PC-3 (cell line): ENCODE measurements around the gene CRELD2. TPM values are rescaled to one million over a fixed set of nuclear protein-coding genes. Genes with fewer than 3 reads are reported as not detected.
A peak's percentile ranks its signal among the peaks of the same experiment; 100 is the strongest.
"Not testable (repeated sequence)": the region's sequence is repeated elsewhere in the genome, so short reads cannot be mapped to it uniquely, and the experiment has no call there.

Experiments used
- ATAC-seq: fragments of 200-7000 bp; cut with Tn5 transposase; 2 replicates; pipeline ENCODE4 v1.9.1; 2020; ENCODE audit warnings: mild to moderate bottlenecking, moderate library complexity
- BruUV-seq: library from RNA; stranded (reverse); fragments of 400-500 nt; replicated peaks from 2 replicates; lab custom pipeline; 2021; lab: Mats Ljungman, UMichigan
- CTCF ChIA-PET: fragments of 300-600 bp; sonication (Branson Sonifier 250); formaldehyde crosslinking; loops from one replicate; lab custom pipeline; 2022; ENCODE audit warnings: antibody characterized with exemption; lab: Charles Lee
- POLR2A ChIA-PET: fragments of 300-600 bp; sonication (Branson Sonifier 250); formaldehyde crosslinking; loops from one replicate; lab custom pipeline; 2022; ENCODE audit warnings: antibody characterized with exemption; ENCODE audit not compliant: unreplicated experiment; lab: Charles Lee
- DNase-seq: peaks from one replicate; pipeline ENCODE4 v3.0.0-alpha.2; 2015
- H2AFZ ChIP-seq: fragments of 300-600 bp; sonication (generic); 2 replicates; pipeline ENCODE4 v1.6.0; 2016; ENCODE audit warnings: antibody characterized with exemption, low read length
- H3F3A ChIP-seq: fragments of 300-600 bp; sonication (generic); one replicate; pipeline ENCODE4 v1.6.0; 2017; ENCODE audit warnings: antibody characterized with exemption, low read length, control low read depth, mild to moderate bottlenecking; ENCODE audit not compliant: unreplicated experiment
- H3K27ac ChIP-seq: fragments of 300-600 bp; sonication (generic); 2 replicates; pipeline ENCODE4 v1.5.1; 2016; ENCODE audit warnings: mild to moderate bottlenecking, low read length
- H3K27me3 ChIP-seq: fragments of 300-600 bp; sonication (generic); 2 replicates; pipeline ENCODE4 v1.6.1; 2016; ENCODE audit warnings: low read length, mixed read lengths
- H3K36me3 ChIP-seq: fragments of 300-600 bp; sonication (generic); 2 replicates; pipeline ENCODE4 v1.6.1; 2016; ENCODE audit warnings: low read depth, mixed run types, low read length, mixed read lengths
- H3K4me1 ChIP-seq: fragments of 300-600 bp; sonication (generic); 2 replicates; pipeline ENCODE4 v1.5.1; 2016; ENCODE audit warnings: low read length; ENCODE audit not compliant: insufficient read depth
- H3K4me2 ChIP-seq: fragments of 300-600 bp; sonication (generic); 2 replicates; pipeline ENCODE4 v1.6.0; 2016; ENCODE audit warnings: low read length
- H3K4me3 ChIP-seq: fragments of 300-600 bp; sonication (generic); 2 replicates; pipeline ENCODE4 v1.5.1; 2016; ENCODE audit warnings: mild to moderate bottlenecking, low read length, mixed read lengths
- H3K79me2 ChIP-seq: fragments of 300-600 bp; sonication (generic); 2 replicates; pipeline ENCODE4 v1.6.1; 2017; ENCODE audit warnings: low read length, mixed read lengths
- H3K9ac ChIP-seq: fragments of 300-600 bp; sonication (generic); 2 replicates; pipeline ENCODE4 v1.6.0; 2016; ENCODE audit warnings: mild to moderate bottlenecking, low read length
- H3K9me2 ChIP-seq: fragments of 300-600 bp; sonication (generic); replicated peaks from 2 replicates; pipeline ENCODE4 v1.6.1; 2016; ENCODE audit warnings: mixed run types, low read length, mixed read lengths
- H3K9me3 ChIP-seq: fragments of 300-600 bp; sonication (generic); 2 replicates; pipeline ENCODE4 v1.6.1; 2016; ENCODE audit warnings: low read length, mixed read lengths
- H4K20me1 ChIP-seq: fragments of 300-600 bp; sonication (generic); 2 replicates; pipeline ENCODE4 v1.6.1; 2016; ENCODE audit warnings: low read length, mixed read lengths
- CTCF ChIP-seq: fragments of 300-600 bp; sonication (generic); conservative IDR thresholded peaks from 2 replicates; pipeline ENCODE4 v1.5.1; 2017; ENCODE audit warnings: antibody characterized with exemption, low read depth, mild to moderate bottlenecking, low read length
- EZH2 ChIP-seq: fragments of 300-600 bp; sonication (generic); IDR thresholded peaks from one replicate; pipeline ENCODE4 v1.6.1; 2017; ENCODE audit warnings: antibody characterized with exemption, mild to moderate bottlenecking, low read length; ENCODE audit not compliant: unreplicated experiment
- EZH2phosphoT487 ChIP-seq: fragments of 300-600 bp; sonication (generic); IDR thresholded peaks from 2 replicates; pipeline ENCODE4 v1.6.1; 2018; ENCODE audit warnings: mild to moderate bottlenecking, antibody characterized with exemption, low read length, borderline replicate concordance
- intact Hi-C: fragments of 100-400 bp; cut with micrococcal nuclease; formaldehyde crosslinking; loops from 2 replicates; pipeline ENCODE4 v1.9.0; 2023
- total RNA-seq: library from RNA; depleted of rRNA; stranded (reverse); fragments of >200 nt; gene quantifications from 2 replicates; pipeline ENCODE4 v1.2.3, GENCODE V29; 2014

CRELD2 gene
- total RNA-seq, 1 experiment from 2014 or later: 71.3 TPM

GRCh38 chr22:49943405-49943765 is 25.0 kb downstream of the CRELD2 start:
- DNase-seq (no peak), ATAC-seq (no peak)
- Histone ChIP-seq H3K4me1 (peaks cover 2% of the 10 kb centered on the region; the same call in 1 of the 2 replicates), H3K9me2 (no peaks in the 10 kb centered on the region), H3K4me3 (no peak overlapping the region), H3K27me3 (no peaks in the 10 kb centered on the region), H3K4me2 (no peak overlapping the region), H4K20me1 (no peaks in the 10 kb centered on the region), H3K9me3 (no peaks in the 10 kb centered on the region), H3K9ac (no peak overlapping the region), H2AFZ (no peak overlapping the region), H3K79me2 (no peaks in the 10 kb centered on the region), H3K27ac (no peak overlapping the region), H3F3A (no peaks in the 10 kb centered on the region), H3K36me3 (no peaks in the 10 kb centered on the region)
- intact Hi-C loops: no loop called here
- CTCF ChIA-PET: no interaction called here
- BruUV-seq: no TSS peak
- TF ChIP-seq CTCF (no peak), EZH2phosphoT487 (no peak), EZH2 (no peak)
- POLR2A ChIA-PET: no interaction called here

GRCh38 chr22:49943771-49944398 is 25.5 kb downstream of the CRELD2 start:
- intact Hi-C loops: no loop called here
- Histone ChIP-seq H3K9me2 (no peaks in the 10 kb centered on the region), H2AFZ (no peak overlapping the region), H3K4me3 (no peak overlapping the region), H3K36me3 (no peaks in the 10 kb centered on the region), H3K4me2 (no peak overlapping the region), H4K20me1 (no peaks in the 10 kb centered on the region), H3K79me2 (no peaks in the 10 kb centered on the region), H3F3A (no peaks in the 10 kb centered on the region), H3K9me3 (no peaks in the 10 kb centered on the region), H3K4me1 (peaks cover 7% of the 10 kb centered on the region), H3K9ac (no peak overlapping the region), H3K27ac (no peak overlapping the region), H3K27me3 (no peaks in the 10 kb centered on the region)
- TF ChIP-seq EZH2phosphoT487 (no peak), EZH2 (no peak), CTCF (no peak)
- ATAC-seq (no peak), DNase-seq (no peak)
- ChIA-PET POLR2A (no interaction called here), CTCF (no interaction called here)
- BruUV-seq: no TSS peak

GRCh38 chr22:49944399-49944891 is 26.0 kb downstream of the CRELD2 start:
- peaks cover 13% of the 10 kb centered on the region for H3K4me1 ChIP-seq
- no peak for DNase-seq
- no peaks in the 10 kb centered on the region for H3F3A ChIP-seq
- H3K4me2 ChIP-seq: no peak overlapping the region
- no peaks in the 10 kb centered on the region for H3K9me2 ChIP-seq
- intact Hi-C loops: no loop called here
- TF ChIP-seq CTCF (no peak), EZH2phosphoT487 (no peak), EZH2 (no peak)
- ChIA-PET POLR2A (no interaction called here), CTCF (no interaction called here)
- H2AFZ ChIP-seq: no peak overlapping the region
- ATAC-seq: no peak
- no peak overlapping the region for H3K27ac ChIP-seq
- H3K9me3 ChIP-seq: no peaks in the 10 kb centered on the region
- no peaks in the 10 kb centered on the region for H3K27me3 ChIP-seq
- no peaks in the 10 kb centered on the region for H4K20me1 ChIP-seq
- H3K36me3 ChIP-seq: no peaks in the 10 kb centered on the region
- no peaks in the 10 kb centered on the region for H3K79me2 ChIP-seq
- no peak overlapping the region for H3K4me3 ChIP-seq
- H3K9ac ChIP-seq: no peak overlapping the region
- no TSS peak for BruUV-seq

- peaks cover 20% of the 10 kb centered on the region for H3K4me1 ChIP-seq
- CTCF ChIA-PET, POLR2A ChIA-PET: not testable (repeated sequence)
Observed at GRCh38 chr22:49945042-49945794, 26.8 kb downstream of the CRELD2 start.

More at GRCh38 chr22:49945042-49945794, 26.8 kb downstream of the CRELD2 start:
- H4K20me1 ChIP-seq, H3K9me2 ChIP-seq, H3K9ac ChIP-seq, H3F3A ChIP-seq, H3K27me3 ChIP-seq, H3K79me2 ChIP-seq, BruUV-seq, H3K4me3 ChIP-seq, intact Hi-C loops, H3K4me2 ChIP-seq, H3K9me3 ChIP-seq, ATAC-seq, H3K27ac ChIP-seq, H2AFZ ChIP-seq, H3K36me3 ChIP-seq: not testable (repeated sequence)
- peak; percentile 24 for DNase-seq
